MCF 10A (cell line): ENCODE results near the gene PRR13. TPM values are rescaled to one million over a fixed set of nuclear protein-coding genes. Genes with fewer than 3 reads are reported as not detected.
"Not testable (repeated sequence)": the region's sequence is repeated elsewhere in the genome, so short reads cannot be mapped to it uniquely, and the experiment has no call there.

Source experiments
- BruUV-seq: library from RNA; stranded (reverse); fragments of 400-500 nt; replicated peaks from 2 replicates; lab custom pipeline; 2021; lab: Mats Ljungman, UMichigan
- CTCF ChIA-PET: fragments of 300-600 bp; sonication (Branson Sonifier 250); formaldehyde crosslinking; extraction: SDS; loops from one replicate; lab custom pipeline; 2021; ENCODE audit warnings: antibody characterized with exemption, inconsistent platforms; lab: Yijun Ruan, JAX
- POLR2A ChIA-PET: fragments of 300-600, 350-650 bp; sonication (Branson Sonifier 250); formaldehyde crosslinking; extraction: SDS; loops from one replicate; lab custom pipeline; 2020; ENCODE audit warnings: antibody characterized with exemption, inconsistent platforms; lab: Yijun Ruan, JAX
- DNase-seq: peaks from one replicate; pipeline ENCODE4 v3.0.0-alpha.2; 2018; ENCODE audit not compliant: unreplicated experiment
- H3K27ac Mint-ChIP-seq: one replicate; pipeline ENCODE4 v1.8.0; 2022; ENCODE audit warnings: mild to moderate bottlenecking, low read depth, mixed read lengths; ENCODE audit not compliant: unreplicated experiment
- H3K27me3 Mint-ChIP-seq: one replicate; pipeline ENCODE4 v1.8.0; 2022; ENCODE audit warnings: mixed read lengths; ENCODE audit not compliant: insufficient read depth, unreplicated experiment
- H3K36me3 Mint-ChIP-seq: one replicate; pipeline ENCODE4 v1.8.0; 2022; ENCODE audit warnings: mild to moderate bottlenecking, moderate library complexity, mixed read lengths; ENCODE audit not compliant: insufficient read depth, unreplicated experiment
- H3K4me1 Mint-ChIP-seq: one replicate; pipeline ENCODE4 v1.8.0; 2022; ENCODE audit warnings: mixed read lengths; ENCODE audit not compliant: insufficient read depth, unreplicated experiment
- H3K4me3 Mint-ChIP-seq: one replicate; pipeline ENCODE4 v1.8.0; 2022; ENCODE audit warnings: mild to moderate bottlenecking, moderate library complexity, mixed read lengths; ENCODE audit not compliant: unreplicated experiment
- H3K9me3 Mint-ChIP-seq: one replicate; pipeline ENCODE4 v1.8.0; 2022; ENCODE audit warnings: mixed read lengths; ENCODE audit not compliant: unreplicated experiment
- CTCF ChIP-seq: fragments of 200-600 bp; IDR thresholded peaks from one replicate; pipeline ENCODE4 v1.8.0; 2022; ENCODE audit warnings: antibody characterized with exemption, mild to moderate bottlenecking; ENCODE audit not compliant: unreplicated experiment
- intact Hi-C: fragments of 100-400 bp; cut with micrococcal nuclease; formaldehyde crosslinking; loops from 2 replicates; pipeline ENCODE4 v1.14.1; 2022
- total RNA-seq: library from RNA; stranded (reverse); gene quantifications from 2 replicates; pipeline ENCODE4 v1.2.3, GENCODE V29; 2022

The PRR13 gene
- total RNA-seq, 1 experiment from 2014 or later = 147 TPM

- Mint-ChIP-seq H3K36me3 (peaks cover 55% of the 10 kb centered on the region), H3K27me3 (no peaks in the 10 kb centered on the region)
These were observed 2.4 kb downstream of the PRR13 start for GRCh38 chr12:53443955-53444354.

DNA sequence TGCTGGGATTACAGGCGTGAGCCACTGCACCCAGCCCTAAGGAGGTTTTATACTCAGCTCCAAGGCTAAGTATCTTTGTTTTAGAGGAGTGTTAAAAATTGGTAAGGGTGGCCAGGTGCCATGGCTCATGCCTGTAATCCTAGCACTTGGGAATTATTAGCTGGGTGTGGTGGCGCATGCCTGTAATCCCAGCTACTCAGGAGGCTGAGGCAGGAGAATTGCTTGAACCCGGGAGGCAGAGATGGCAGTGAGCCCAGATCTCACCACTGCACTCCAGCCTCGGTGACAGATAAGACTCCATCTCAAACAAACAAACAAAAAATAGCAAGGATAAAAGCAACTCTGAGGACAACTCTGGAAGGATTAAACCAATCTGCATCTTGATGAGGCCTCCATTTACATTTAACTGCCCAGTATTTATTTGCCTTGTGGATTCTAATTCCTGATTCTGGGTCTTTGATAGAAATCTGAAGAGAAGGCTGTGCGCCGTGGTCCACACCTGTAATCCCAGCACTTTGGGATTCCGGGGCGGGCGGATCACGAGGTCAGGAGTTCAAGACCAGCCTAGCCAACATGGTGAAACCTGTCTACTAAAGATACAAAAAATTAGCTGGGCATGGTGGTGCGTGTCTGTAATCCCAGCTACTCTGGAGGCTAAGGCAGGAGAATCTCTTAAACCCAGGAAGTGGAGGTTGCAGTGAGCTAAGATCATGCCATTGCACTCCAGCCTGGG is 3.2 kb downstream of the PRR13 start:
- not testable (repeated sequence) for DNase-seq, H3K27ac Mint-ChIP-seq, H3K9me3 Mint-ChIP-seq, BruUV-seq, H3K27me3 Mint-ChIP-seq
- intact Hi-C loops = loop anchor here (2.0 kb wide), 1 partner anchor 60 kb away; no protein-coding TSS in a partner anchor
- Mint-ChIP-seq H3K4me1 (peaks cover 18% of the 10 kb centered on the region), H3K36me3 (peaks cover 56% of the 10 kb centered on the region), H3K4me3 (peak overlapping the region; percentile 95)
- CTCF ChIA-PET = interaction anchor here (0.7 kb wide), 1 partner anchor 986 kb away, joined by 3 read pairs; no protein-coding TSS in a partner anchor
- POLR2A ChIA-PET = interaction anchor here (0.8 kb wide), 1 partner anchor 17 kb away, joined by 3 read pairs; no protein-coding TSS in a partner anchor

More at GRCh38 chr12:53443955-53444354, 2.4 kb downstream of the PRR13 start:
- no peak overlapping the region for H3K27ac Mint-ChIP-seq
- peak overlapping the region; percentile 95 for H3K4me3 Mint-ChIP-seq
- H3K4me1 Mint-ChIP-seq = peaks cover 18% of the 10 kb centered on the region
- no TSS peak for BruUV-seq
- H3K9me3 Mint-ChIP-seq = no peaks in the 10 kb centered on the region
- DNase-seq = no peak
- intact Hi-C loops = loop anchor here (2.0 kb wide), 1 partner anchor 61 kb away; no protein-coding TSS in a partner anchor
- ChIA-PET POLR2A (no interaction called here), CTCF (interaction anchor here (0.7 kb wide), 1 partner anchor 987 kb away, joined by 3 read pairs; no protein-coding TSS in a partner anchor)
- TF ChIP-seq CTCF = no peak

DNA sequence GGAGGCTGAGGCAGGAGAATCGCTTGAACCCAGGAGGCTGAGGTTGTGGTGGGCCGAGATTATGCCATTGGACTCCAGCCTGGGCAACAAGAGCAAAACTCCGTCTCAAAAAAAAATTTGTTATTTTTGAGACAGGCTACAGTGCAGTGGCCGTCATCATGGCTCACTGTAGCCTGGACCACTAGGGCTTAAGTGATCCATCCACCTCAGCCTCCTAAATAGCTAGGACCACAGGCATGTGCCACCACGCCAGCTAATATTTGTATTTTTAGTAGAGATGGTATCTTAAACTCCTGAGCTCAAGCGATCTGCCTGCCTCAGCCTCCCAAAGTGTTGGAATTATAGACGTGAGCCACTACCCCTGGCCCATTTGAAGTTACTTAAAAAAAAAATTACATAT is 9.4 kb downstream of the PRR13 start:
- ChIA-PET POLR2A (interaction anchor here (0.6 to 2.3 kb wide), 9 partner anchors 8 to 371 kb away, joined by 3 to 16 read pairs (median 5); partner anchors contain the start of genes AAAS, PRR13, SPRYD3 and TARBP2), CTCF (interaction anchor here (0.6 kb wide), 4 partner anchors 29 to 126 kb away, joined by 3 to 4 read pairs (median 3); no protein-coding TSS in a partner anchor)
- Mint-ChIP-seq H3K27ac (no peak overlapping the region), H3K36me3 (peaks cover 74% of the 10 kb centered on the region), H3K4me1 (peaks cover 32% of the 10 kb centered on the region), H3K4me3 (no peak overlapping the region), H3K27me3 (no peaks in the 10 kb centered on the region), H3K9me3 (no peaks in the 10 kb centered on the region)
- intact Hi-C loops = no loop called here
- no peak for DNase-seq
- BruUV-seq = no TSS peak
- TF ChIP-seq CTCF = no peak

GRCh38 chr12:53451661-53452158 is 10.2 kb downstream of the PRR13 start, which contains the start of gene PCBP2:
Gene PCBP2, plus strand, starts transcription at chr12:53452102. Its CDS starts 2,699 bp downstream, at chr12:53454801.
- Mint-ChIP-seq H3K4me1 (peaks cover 30% of the 10 kb centered on the region), H3K9me3 (no peaks in the 10 kb centered on the region), H3K36me3 (peaks cover 74% of the 10 kb centered on the region), H3K27ac (peak within 1 kb of the TSS; percentile 100), H3K4me3 (peak within 1 kb of the TSS; percentile 92), H3K27me3 (no peaks in the 10 kb centered on the region)
- DNase-seq = peak; percentile 99
- CTCF ChIA-PET = interaction anchor here (0.6 kb wide), 2 partner anchors 66 to 127 kb away, joined by 3 to 4 read pairs; no protein-coding TSS in a partner anchor
- no TSS peak for BruUV-seq
- POLR2A ChIA-PET = interaction anchor here (0.7 to 2.3 kb wide), 9 partner anchors 9 to 372 kb away, joined by 3 to 16 read pairs (median 5); partner anchors contain the start of genes AAAS, ATP5MC2, PRR13 and SPRYD3
- peak; percentile 56 for TF ChIP-seq CTCF
- intact Hi-C loops = loop anchor here (1.0 to 2.0 kb wide), 2 partner anchors 49 to 127 kb away; partner anchors contain the start of gene TARBP2
